Ammon's horn (tissue), 1 donor: ENCODE measurements around the gene ANGEL2.
A peak's percentile ranks its signal among the peaks of the same experiment; 100 is the strongest.

Experiments used
- DNase-seq: peaks from one replicate; pipeline ENCODE4 v3.0.0-alpha.2; 2016; ENCODE audit warnings: low spot score

The ANGEL2 gene

GRCh38 chr1:212951126-212951946 is 64.3 kb downstream of the ANGEL2 start:
- DNase-seq, result no peak

- peak; percentile 90 for DNase-seq
These were observed 65.2 kb downstream of the ANGEL2 start, which contains the start of gene VASH2 for GRCh38 chr1:212950243-212951125. Gene VASH2, plus strand, starts transcription at chr1:212950541. Its CDS starts 1,002 bp downstream, at chr1:212951543.

- DNase-seq, result no peak
These were observed 65.9 kb downstream of the ANGEL2 start for GRCh38 chr1:212949771-212950170.

- DNase-seq, result no peak
These were observed 68.8 kb downstream of the ANGEL2 start for GRCh38 chr1:212946872-212947271.

- no peak for DNase-seq
These were observed 70.1 kb downstream of the ANGEL2 start for GRCh38 chr1:212945463-212946160.

GRCh38 chr1:212945056-212945455 is 70.6 kb downstream of the ANGEL2 start:
- DNase-seq, result no peak

GRCh38 chr1:212944229-212944901 is 71.3 kb downstream of the ANGEL2 start:
- no peak for DNase-seq

- DNase-seq, result no peak
These were observed 72.3 kb downstream of the ANGEL2 start for GRCh38 chr1:212943393-212943710.

- DNase-seq, result no peak
These were observed 72.8 kb downstream of the ANGEL2 start for GRCh38 chr1:212942679-212943392.
